WI38 (cell line): ENCODE results near the gene SKAP1.
"Not testable (repeated sequence)": the region's sequence is repeated elsewhere in the genome, so short reads cannot be mapped to it uniquely, and the experiment has no call there.

Experiments
- H3K4me3 ChIP-seq: 2 replicates; pipeline ENCODE4 v1.5.1; 2011; ENCODE audit warnings: low read depth, mild to moderate bottlenecking, control low read depth, low read length
- CTCF ChIP-seq: IDR thresholded peaks from 2 replicates; pipeline ENCODE4 v1.5.1; 2012; ENCODE audit warnings: low read depth, mild to moderate bottlenecking, control low read depth, low read length

SKAP1 gene

GRCh38 chr17:48250949-48251348 is 179.1 kb downstream of the SKAP1 start:
- no peak overlapping the region for H3K4me3 ChIP-seq
- no peak for TF ChIP-seq CTCF

DNA sequence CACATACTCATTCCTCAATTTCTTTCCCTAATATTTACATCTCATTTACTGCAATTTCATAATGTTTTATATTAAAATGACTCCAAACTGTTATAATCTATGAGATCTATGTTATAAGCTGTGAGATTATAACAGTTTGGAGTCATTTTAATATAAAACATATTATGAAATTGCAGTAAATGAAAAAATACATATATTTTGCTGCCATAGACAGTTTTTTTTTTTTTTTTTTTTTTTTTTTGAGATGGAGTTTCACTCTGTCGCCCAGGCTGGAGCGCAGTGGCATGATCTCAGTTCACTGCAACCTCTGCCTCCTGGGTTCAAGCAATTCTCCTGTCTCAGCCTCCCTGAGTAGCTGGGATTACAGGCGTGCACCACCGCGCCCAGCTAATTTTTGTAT is 180.0 kb downstream of the SKAP1 start:
- H3K4me3 ChIP-seq = not testable (repeated sequence)

GRCh38 chr17:48247603-48248002 is 182.4 kb downstream of the SKAP1 start:
- no peak for TF ChIP-seq CTCF
- no peak overlapping the region for H3K4me3 ChIP-seq

DNA sequence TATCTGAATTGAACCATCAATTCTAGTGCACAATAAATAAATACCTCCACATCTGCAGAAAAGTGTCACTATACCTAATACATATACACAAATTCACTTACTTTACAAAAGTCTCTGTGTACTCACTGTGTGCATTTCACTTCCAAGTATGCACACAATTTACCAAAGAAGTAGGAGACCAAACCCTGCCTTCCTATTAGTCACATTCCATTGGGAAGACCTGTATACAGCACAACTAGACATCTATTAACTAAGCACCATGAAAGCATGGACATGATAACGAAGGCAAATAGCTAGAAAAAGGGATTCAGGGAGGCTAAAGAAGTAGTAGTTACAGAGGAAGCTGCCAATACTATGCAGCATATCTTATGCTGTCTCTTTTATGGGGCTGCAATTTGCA is 183.0 kb downstream of the SKAP1 start:
- no peak for TF ChIP-seq CTCF
- no peak overlapping the region for H3K4me3 ChIP-seq

GRCh38 chr17:48246612-48247011 is 183.4 kb downstream of the SKAP1 start:
- no peak overlapping the region for H3K4me3 ChIP-seq
- TF ChIP-seq CTCF = no peak

DNA sequence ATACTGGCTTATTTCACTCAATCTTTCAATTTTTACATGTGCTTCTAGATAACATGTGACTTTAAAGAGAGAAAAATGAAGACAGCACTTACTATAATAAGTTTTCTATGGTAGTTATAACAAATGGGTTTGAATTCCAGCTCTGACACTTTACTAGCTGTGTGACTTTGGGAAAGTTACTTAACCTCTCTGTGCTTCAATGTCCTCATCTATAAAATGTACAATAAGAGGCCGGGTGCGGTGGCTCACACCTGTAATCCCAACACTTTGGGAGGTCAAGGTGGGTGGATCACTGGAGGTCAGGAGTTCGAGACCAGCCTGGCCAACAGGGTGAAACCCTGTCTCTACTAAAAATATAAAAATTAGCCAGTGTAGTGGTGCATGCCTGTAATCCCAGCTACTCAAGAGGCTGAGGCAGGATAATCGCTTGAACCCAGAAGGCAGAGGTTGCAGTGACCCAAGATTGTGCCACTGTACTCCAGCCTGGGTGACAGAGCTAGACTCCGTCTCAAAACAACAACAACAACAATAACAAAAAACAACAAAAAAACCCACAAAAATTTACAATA is 184.5 kb downstream of the SKAP1 start:
- H3K4me3 ChIP-seq = not testable (repeated sequence)

DNA sequence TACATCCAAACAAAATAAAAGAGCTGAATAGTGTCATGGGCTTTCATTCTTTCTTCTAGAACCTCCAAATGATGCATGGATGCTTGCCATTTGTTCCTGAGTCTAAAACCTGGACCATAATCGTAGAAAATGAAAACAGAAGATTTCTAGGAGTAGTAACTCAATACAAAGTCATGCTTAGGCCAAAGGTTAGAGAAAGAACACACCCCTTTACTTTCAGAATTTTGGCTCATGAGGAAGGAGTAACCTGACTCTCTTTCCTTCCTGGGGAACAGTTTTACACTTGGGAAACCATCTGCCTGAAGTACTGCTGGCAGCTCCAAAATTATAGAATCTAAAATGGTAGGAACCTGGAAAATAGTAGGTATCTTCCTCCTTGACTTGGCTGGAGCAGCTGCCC is 185.2 kb downstream of the SKAP1 start:
- TF ChIP-seq CTCF = no peak
- H3K4me3 ChIP-seq = no peak overlapping the region

GRCh38 chr17:48244121-48244711 is 185.8 kb downstream of the SKAP1 start:
- TF ChIP-seq CTCF = no peak
- no peak overlapping the region for H3K4me3 ChIP-seq
